H4 (cell line): ENCODE data around the gene POLR1C. TPM values are rescaled to one million over a fixed set of nuclear protein-coding genes. Genes with fewer than 3 reads are reported as not detected.
"Not testable (repeated sequence)": the region's sequence is repeated elsewhere in the genome, so short reads cannot be mapped to it uniquely, and the experiment has no call there.

Experiments
- DNase-seq: peaks from one replicate; pipeline ENCODE4 v3.0.0-alpha.2; 2015; ENCODE audit warnings: low spot score
- total RNA-seq: library from RNA; depleted of rRNA; stranded (reverse); fragments of >200 nt; shearing (Covaris generic); gene quantifications from 2 replicates; pipeline ENCODE4 v1.2.3, GENCODE V29; 2014

POLR1C gene
- total RNA-seq, 1 experiment from 2014 or later, result 77.5 TPM

GRCh38 chr6:43493230-43493629 is 23.7 kb upstream of the POLR1C start:
- no peak for DNase-seq

GRCh38 chr6:43493833-43494232 is 23.1 kb upstream of the POLR1C start:
- no peak for DNase-seq

- DNase-seq, result no peak
Measured at GRCh38 chr6:43494321-43494720, 22.6 kb upstream of the POLR1C start.

- no peak for DNase-seq
Measured at GRCh38 chr6:43494766-43495165, 22.1 kb upstream of the POLR1C start.

GRCh38 chr6:43495409-43495941 is 21.4 kb upstream of the POLR1C start:
- peak; percentile 69 for DNase-seq

GRCh38 chr6:43496370-43497128 is 20.3 kb upstream of the POLR1C start:
- no peak for DNase-seq

- no peak for DNase-seq
Measured at GRCh38 chr6:43497129-43497396, 19.8 kb upstream of the POLR1C start.

GRCh38 chr6:43497689-43498088 is 19.2 kb upstream of the POLR1C start:
- DNase-seq, result no peak

- DNase-seq, result not testable (repeated sequence)
Measured at GRCh38 chr6:43498291-43498690, 18.6 kb upstream of the POLR1C start.

- DNase-seq, result no peak
Measured at GRCh38 chr6:43499028-43499815, 17.7 kb upstream of the POLR1C start.

- DNase-seq, result no peak
Measured at GRCh38 chr6:43500921-43501320, 16.0 kb upstream of the POLR1C start.

- DNase-seq, result no peak
Measured at GRCh38 chr6:43502666-43503065, 14.2 kb upstream of the POLR1C start.

GRCh38 chr6:43503443-43503842 is 13.4 kb upstream of the POLR1C start:
- no peak for DNase-seq

- DNase-seq, result no peak
Measured at GRCh38 chr6:43504756-43505593, 11.9 kb upstream of the POLR1C start.

GRCh38 chr6:43505718-43506117 is 11.2 kb upstream of the POLR1C start:
- no peak for DNase-seq

- DNase-seq, result no peak
Measured at GRCh38 chr6:43506171-43506570, 10.7 kb upstream of the POLR1C start.

GRCh38 chr6:43506667-43507471 is 10.0 kb upstream of the POLR1C start:
- DNase-seq, result peak; percentile 76

- no peak for DNase-seq
Measured at GRCh38 chr6:43508481-43509141, 8.3 kb upstream of the POLR1C start.

- DNase-seq, result no peak
Measured at GRCh38 chr6:43509142-43509983, 7.5 kb upstream of the POLR1C start.
